ENCODE results near the gene GDE1. TPM values are rescaled to one million over a fixed set of nuclear protein-coding genes. Genes with fewer than 3 reads are reported as not detected.

Gene GDE1
- total and polyA plus RNA-seq, 2 of the 4 experiments (the other 2 are of a cell fraction), result 50.1 to 62.4 TPM

DNA sequence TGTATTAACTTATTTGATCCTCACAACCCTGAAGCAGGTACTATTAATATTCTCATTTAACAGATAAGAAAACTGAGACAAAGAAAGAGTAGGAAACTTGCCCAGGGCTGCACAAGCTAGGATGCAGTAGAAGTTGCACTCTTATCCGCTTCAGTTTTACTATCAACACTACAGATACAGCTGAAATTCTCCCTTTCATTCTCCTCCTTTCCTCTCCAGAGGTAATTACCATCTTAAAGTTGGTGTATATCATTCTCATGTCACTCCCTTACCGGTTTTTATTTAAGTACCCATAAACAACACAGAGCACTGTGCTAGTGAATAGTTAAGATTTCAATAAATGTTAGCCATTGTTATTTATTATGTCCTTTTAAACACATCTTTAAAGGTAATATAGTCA is 3.5 kb downstream of the GDE1 start:
- dilution Hi-C loops (cut with HindIII; ENCODE audit: low sequenced_read_pairs, unreplicated experiment), result no loop called here
- CTCF ChIA-PET, result no interaction called here
- in situ Hi-C loops (cut with MboI; ENCODE audit: low sequenced_read_pairs), result no loop called here

More for the DNA sequence above, 3.5 kb downstream of the GDE1 start:
- H2BK120ac ChIP-seq (ENCODE audit: low read depth, low read length), result no peak overlapping the region
- H2BK20ac ChIP-seq (ENCODE audit: low read depth, low read length), result no peak overlapping the region
- H3K36me3 ChIP-seq (ENCODE audit: control insufficient read depth, insufficient read depth, low read length), result no peaks in the 10 kb centered on the region
- intact Hi-C loops (cut with micrococcal nuclease), result no loop called here
- no peak overlapping the region for H4K8ac ChIP-seq (ENCODE audit: low read depth in 2 of 2, low read length in 2 of 2)
- no peak overlapping the region for H3K4me2 ChIP-seq (ENCODE audit: low read depth, low read length)
- no peak overlapping the region for H4K91ac ChIP-seq (ENCODE audit: insufficient read depth, low read depth, low read length)
- no peak overlapping the region for H3K18ac ChIP-seq (ENCODE audit: low read depth, low read length)
- no peak overlapping the region for H3K4ac ChIP-seq (ENCODE audit: low read depth, low read length)
- H3K23ac ChIP-seq (ENCODE audit: low read depth, low read length), result no peak overlapping the region
- no TSS peak for BruUV-seq (replicated peaks)
- H3K14ac ChIP-seq (replicated peaks; ENCODE audit: low read depth, low read length), result no peak overlapping the region
- H3K27ac ChIP-seq (ENCODE audit: insufficient read depth, low read length), result no peak overlapping the region
- no CpG with 5 or more reads among the region's 2 CpGs for WGBS, 2 experiments (ENCODE audit: extremely low coverage in 2 of 2, insufficient read length in 1 of 2)
- H2AK5ac ChIP-seq (ENCODE audit: low read depth, low read length), result no peak overlapping the region
- H2AK9ac ChIP-seq (replicated peaks; ENCODE audit: low read depth, low read length, poor library complexity), result no peak overlapping the region
- ATAC-seq (ENCODE audit: low read depth), result no peak
- H3K4me1 ChIP-seq (ENCODE audit: control insufficient read depth, insufficient read depth, low read length), result peaks cover 6% of the 10 kb centered on the region; the same call in 1 of the 2 replicates
- no peaks in the 10 kb centered on the region for H3K9me3 ChIP-seq (ENCODE audit: control insufficient read depth, insufficient read depth, low read length)
- H4K20me1 ChIP-seq (ENCODE audit: insufficient read depth, low read length), result no peaks in the 10 kb centered on the region
- no peak overlapping the region for H2BK15ac ChIP-seq (ENCODE audit: low read depth, low read length)
- H3K4me3 ChIP-seq (ENCODE audit: insufficient read depth, low read depth, low read length), result no peak overlapping the region
- no peak overlapping the region for H4K5ac ChIP-seq (ENCODE audit: low read depth, low read length)
- H3K79me1 ChIP-seq (ENCODE audit: low read depth in 1 of 2, low read length in 2 of 2), result peaks cover 14 to 49% of the 10 kb centered on the region in 2 experiments
- no peak overlapping the region for H3K56ac ChIP-seq (ENCODE audit: extremely low read depth, insufficient read depth, low read length)
- H3K9me1 ChIP-seq (ENCODE audit: insufficient read depth, low read length), result peaks cover 5% of the 10 kb centered on the region
- no peak for TF ChIP-seq RCOR1 (IDR thresholded peaks at IDR 0.05; ENCODE audit: insufficient replicate concordance, low read length)
- TF ChIP-seq, protein P1, sequence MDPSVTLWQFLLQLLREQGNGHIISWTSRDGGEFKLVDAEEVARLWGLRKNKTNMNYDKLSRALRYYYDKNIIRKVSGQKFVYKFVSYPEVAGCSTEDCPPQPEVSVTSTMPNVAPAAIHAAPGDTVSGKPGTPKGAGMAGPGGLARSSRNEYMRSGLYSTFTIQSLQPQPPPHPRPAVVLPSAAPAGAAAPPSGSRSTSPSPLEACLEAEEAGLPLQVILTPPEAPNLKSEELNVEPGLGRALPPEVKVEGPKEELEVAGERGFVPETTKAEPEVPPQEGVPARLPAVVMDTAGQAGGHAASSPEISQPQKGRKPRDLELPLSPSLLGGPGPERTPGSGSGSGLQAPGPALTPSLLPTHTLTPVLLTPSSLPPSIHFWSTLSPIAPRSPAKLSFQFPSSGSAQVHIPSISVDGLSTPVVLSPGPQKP (IDR thresholded peaks at IDR 0.05; ENCODE audit: borderline replicate concordance, low read depth, low read length), result no peak
- no peak for TF ChIP-seq RFX5 (IDR thresholded peaks at IDR 0.05; ENCODE audit: low read depth, low read length)
- TF ChIP-seq MAZ (IDR thresholded peaks at IDR 0.05; ENCODE audit: borderline replicate concordance, low read depth, low read length), result no peak
- no peak for TF ChIP-seq NFE2L2 (IDR thresholded peaks at IDR 0.05; ENCODE audit: low read depth, low read length)
- TF ChIP-seq, protein P2, sequence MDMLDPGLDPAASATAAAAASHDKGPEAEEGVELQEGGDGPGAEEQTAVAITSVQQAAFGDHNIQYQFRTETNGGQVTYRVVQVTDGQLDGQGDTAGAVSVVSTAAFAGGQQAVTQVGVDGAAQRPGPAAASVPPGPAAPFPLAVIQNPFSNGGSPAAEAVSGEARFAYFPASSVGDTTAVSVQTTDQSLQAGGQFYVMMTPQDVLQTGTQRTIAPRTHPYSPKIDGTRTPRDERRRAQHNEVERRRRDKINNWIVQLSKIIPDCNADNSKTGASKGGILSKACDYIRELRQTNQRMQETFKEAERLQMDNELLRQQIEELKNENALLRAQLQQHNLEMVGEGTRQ (IDR thresholded peaks at IDR 0.05; ENCODE audit: low read depth, low read length), result no peak
- TF ChIP-seq CEBPB (IDR thresholded peaks at IDR 0.05; ENCODE audit: low read depth, low read length), result no peak
- TF ChIP-seq MXI1 (IDR thresholded peaks at IDR 0.05; ENCODE audit: borderline replicate concordance, low read depth, low read length), result no peak
- TF ChIP-seq BHLHE40 (IDR thresholded peaks at IDR 0.05; ENCODE audit: low read depth, low read length), result no peak
- TF ChIP-seq SMC3 (IDR thresholded peaks at IDR 0.05; ENCODE audit: low read depth, low read length), result no peak
- TF ChIP-seq FOS (IDR thresholded peaks at IDR 0.05; ENCODE audit: low read depth, low read length), result no peak
- no peak for TF ChIP-seq RAD21 (IDR thresholded peaks at IDR 0.05; ENCODE audit: low read length)
- no peak for TF ChIP-seq CHD1 (IDR thresholded peaks at IDR 0.05; ENCODE audit: low read depth, low read length)
- TF ChIP-seq MAFK (IDR thresholded peaks at IDR 0.05; ENCODE audit: low read depth, low read length), result no peak
- POLR2A ChIA-PET (ENCODE audit: unreplicated experiment), result no interaction called here
- no peaks in the 10 kb centered on the region for H3K27me3 ChIP-seq (ENCODE audit: control insufficient read depth, insufficient read depth, low read length)
- H3K9ac ChIP-seq (ENCODE audit: low read depth, low read length), result no peak overlapping the region
- no peak overlapping the region for H2BK5ac ChIP-seq (ENCODE audit: low read depth, low read length, poor library complexity, severe bottlenecking)
- no peak for DNase-seq
- no peak overlapping the region for H2AFZ ChIP-seq (replicated peaks; ENCODE audit: low read length, poor library complexity)

Measured in IMR-90 (cell line).